A375 (cell line): Measurements from ENCODE around the gene GNE. TPM values are rescaled to one million over a fixed set of nuclear protein-coding genes. Genes with fewer than 3 reads are reported as not detected.

Experiments
- small RNA-seq: library from RNA; depleted of rRNA; stranded (forward); fragments of <200 nt; gene quantifications from one replicate; pipeline ENCODE3, GENCODE V24; 2014
- total RNA-seq: library from RNA; depleted of rRNA; stranded (reverse); fragments of >200 nt; shearing (Covaris generic); gene quantifications from 2 replicates; pipeline ENCODE4 v1.2.3, GENCODE V29; 2014; rRNA removed

Gene GNE
- total RNA-seq, result 46.4 and 50.4 TPM in 2 replicates

GRCh38 chr9:36258208-36258995 lies at the start of gene GNE:
TSS of gene GNE (minus strand) at chr9:36258448. CDS start at chr9:36249355, 9,093 bp downstream.

DNA sequence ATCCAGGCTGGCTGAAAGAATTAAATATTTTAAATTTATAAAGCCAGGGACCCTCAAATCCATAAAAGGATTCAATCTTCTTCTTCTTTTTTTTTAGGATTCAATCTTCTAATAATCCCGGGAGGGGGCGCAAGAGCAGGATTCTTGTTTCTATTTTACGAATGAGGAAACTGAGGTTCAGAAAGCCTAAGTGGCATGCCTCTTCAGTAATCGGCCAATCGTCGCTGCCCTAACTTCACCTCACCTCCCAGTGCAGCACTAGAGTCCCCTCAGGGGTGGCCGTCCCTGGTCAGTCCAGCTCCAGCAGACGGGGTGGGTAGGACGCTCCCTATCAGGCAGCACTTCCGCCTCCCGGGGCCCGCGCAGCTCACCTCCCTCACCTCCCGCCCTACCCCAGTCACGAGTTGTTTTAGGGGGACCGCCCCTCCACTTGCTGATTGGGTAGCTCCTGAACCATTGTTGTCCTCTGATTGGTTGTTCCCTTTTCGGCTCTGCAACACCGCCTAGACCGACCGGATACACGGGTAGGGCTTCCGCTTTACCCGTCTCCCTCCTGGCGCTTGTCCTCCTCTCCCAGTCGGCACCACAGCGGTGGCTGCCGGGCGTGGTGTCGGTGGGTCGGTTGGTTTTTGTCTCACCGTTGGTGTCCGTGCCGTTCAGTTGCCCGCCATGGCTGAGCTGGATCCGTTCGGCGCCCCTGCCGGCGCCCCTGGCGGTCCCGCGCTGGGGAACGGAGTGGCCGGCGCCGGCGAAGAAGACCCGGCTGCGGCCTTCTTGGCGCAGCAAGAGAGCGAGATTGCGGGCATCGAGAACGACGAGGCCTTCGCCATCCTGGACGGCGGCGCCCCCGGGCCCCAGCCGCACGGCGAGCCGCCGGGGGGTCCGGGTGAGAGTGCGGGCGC lies 67.6 kb downstream of the GNE start, which contains the start of gene CLTA:
Gene CLTA (plus strand): TSS at position 534 of the 902 bp plus-strand sequence. CDS start 136 bp downstream, at position 670.

GRCh38 chr9:36169166-36169565 lies 89.1 kb downstream of the GNE start, which contains the start of gene CCIN:
TSS of gene CCIN (plus strand) at chr9:36169388. CDS start at chr9:36169503, 115 bp downstream.

Small RNA genes within 50 kb of the gene (small RNA-seq; reads per million reads assigned to genes)
- gene RNU4-53P, result not detected

Other genes with a start within 250 kb of the GNE start
- gene RECK, start 221.5 kb downstream of the GNE start, total RNA-seq, result 4.5 and 4.9 TPM in 2 replicates
- gene GLIPR2, start 121.7 kb downstream of the GNE start, total RNA-seq, result 1.2 and 2.3 TPM in 2 replicates
- gene CCIN, start 89.1 kb downstream of the GNE start, total RNA-seq, result not detected in 2 replicates
- 447 and 450 TPM in 2 replicates for gene CLTA, start 67.5 kb downstream of the GNE start, total RNA-seq
- 4.1 and 5.7 TPM in 2 replicates for gene RNF38, start 141.8 kb upstream of the GNE start, total RNA-seq